ENCODE results near the gene ADAMTS6.

DNA sequence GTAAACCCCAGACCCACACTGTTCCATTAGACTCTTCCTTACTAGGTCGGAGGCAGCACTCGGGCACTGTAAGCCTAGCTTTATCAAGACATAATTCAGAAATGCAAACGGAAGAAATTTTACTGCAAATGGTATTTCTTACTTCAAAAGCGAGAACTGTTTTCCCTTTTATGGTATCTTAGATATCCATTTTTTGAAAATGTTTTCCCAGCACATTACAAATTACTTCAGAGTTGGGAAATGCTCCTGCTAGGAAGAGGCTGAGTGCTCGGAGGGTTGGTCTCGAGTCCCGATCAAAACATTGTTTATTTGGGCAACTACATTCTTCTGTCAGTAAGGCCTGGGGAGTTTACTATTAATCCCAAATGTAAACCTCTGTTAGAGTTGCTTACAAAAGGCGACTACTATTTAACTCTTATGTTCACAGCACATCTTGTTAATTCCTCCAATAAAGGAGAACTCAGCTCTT is 380.1 kb downstream of the ADAMTS6 start:
- no peak for TF ChIP-seq POLR2A (IDR thresholded peaks at IDR 0.05)
- TF ChIP-seq CTCF (IDR thresholded peaks at IDR 0.05 in 4 of 5, conservative IDR thresholded peaks at IDR 0.05 in 1 of 5), result no peak
